ENCODE measurements around the gene METTL3.
A peak's percentile ranks its signal among the peaks of the same experiment; 100 is the strongest.
"Not testable (repeated sequence)": the region's sequence is repeated elsewhere in the genome, so short reads cannot be mapped to it uniquely, and the experiment has no call there.

Gene METTL3

DNA sequence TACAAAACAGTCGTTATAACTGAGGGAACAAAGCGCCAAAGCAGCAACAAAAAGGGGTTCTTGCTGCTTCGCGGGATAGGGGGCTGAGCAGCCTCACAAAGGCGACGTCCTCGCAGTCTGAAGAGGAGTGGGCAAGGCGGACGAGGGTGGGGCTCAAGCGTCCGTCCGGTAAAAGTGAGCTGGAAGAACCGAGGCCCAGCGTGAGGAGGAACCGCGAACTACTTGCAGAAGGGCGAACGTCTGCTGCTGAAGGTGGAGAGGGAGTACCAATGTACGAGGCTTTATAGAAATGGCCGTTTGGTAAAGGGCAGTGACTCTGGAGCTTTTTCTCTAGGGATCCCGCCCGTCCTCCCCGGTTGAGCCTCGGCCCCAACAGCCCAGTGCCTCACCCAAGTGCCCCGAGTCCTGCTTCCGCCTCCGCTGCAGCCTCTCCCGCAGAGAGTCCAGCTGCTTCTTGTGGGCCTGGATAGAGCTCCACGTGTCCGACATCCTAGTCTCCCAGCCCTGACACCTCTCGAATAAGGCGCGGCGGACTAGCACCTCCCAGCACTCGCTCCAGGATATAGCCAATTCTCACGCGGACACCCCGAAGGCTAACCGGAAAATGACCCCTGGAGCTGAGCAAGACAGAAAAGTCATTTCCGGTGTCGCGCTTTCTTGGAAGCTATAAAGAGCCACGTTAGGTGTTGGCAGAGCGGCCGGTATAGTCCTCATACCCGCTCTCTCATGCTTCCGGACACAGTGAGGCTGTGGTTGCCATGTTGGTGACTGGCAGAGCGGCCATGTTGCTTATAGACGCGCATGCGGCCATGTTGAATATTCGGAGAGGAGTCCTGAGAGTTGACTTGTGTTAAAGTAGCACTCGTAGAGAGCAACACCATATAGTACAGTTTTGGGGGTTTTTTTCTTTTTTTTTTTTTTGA lies at the start of gene METTL3:
TSS of gene METTL3 (minus strand) at position 606 of the 923 bp plus-strand sequence. CDS start at position 489, 117 bp downstream.
- peak; percentile 94 for DNase-seq

- no peak for DNase-seq
Observed at GRCh38 chr14:21558703-21559170, 47.6 kb upstream of the METTL3 start.

DNA sequence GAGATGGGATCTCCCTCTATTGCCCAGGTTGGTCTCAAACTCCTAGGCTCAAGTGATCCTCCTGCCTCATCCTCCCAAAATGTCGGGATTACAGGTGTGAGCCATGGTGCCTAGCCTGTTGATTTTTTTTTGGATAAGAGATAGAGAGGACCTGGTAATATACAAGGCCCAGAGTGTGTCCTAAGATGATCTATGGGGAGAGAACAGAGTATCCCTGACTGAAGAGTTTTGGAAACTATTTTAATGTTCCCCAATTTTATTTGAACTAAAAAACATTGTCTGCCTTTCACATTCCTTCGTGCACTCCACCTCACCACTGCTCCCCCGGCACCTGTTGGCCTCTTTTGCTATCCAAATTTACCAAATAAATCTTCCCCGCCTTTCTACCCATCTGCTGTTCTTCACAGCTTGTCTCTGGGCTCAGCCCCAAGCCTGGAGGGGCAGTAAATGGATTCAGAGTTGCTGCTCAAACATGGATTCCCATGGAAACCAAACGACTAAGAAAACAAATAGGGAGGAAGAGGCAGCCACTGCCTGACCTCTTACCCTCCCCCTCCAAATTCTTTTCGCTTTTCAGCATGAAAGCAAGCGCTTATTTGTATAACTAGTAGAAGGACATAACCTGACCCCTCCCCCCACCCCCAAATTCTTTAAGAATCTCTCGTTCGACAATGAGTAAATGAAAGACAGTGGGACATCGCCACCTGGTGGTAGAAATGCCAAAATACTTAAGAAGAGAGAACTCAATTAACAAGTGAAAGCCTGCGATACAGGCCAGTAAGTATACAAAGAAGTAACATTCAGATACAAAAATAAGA lies 46.2 kb upstream of the METTL3 start:
- peak; percentile 85 for DNase-seq

GRCh38 chr14:21556378-21557083 lies 45.4 kb upstream of the METTL3 start:
- no peak for DNase-seq

DNA sequence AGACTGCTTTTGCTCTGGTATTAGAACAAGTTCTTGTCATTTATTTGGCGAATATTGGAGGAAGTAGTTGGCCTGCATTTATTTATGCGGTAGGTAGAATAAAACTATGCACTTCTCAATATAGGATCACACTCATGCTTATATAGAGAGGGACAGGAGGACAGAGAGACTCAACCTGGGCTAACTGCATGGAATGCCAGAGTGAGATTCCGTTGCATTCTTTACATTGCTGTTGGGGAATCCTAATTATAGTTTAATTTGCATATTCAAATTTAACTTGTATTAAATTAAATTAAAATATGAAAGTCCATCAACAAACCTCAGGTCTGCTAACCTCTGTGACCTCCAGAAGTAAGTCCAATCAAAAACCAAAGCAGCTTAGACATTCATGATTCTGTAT lies 42.1 kb upstream of the METTL3 start:
- no peak for DNase-seq

DNA sequence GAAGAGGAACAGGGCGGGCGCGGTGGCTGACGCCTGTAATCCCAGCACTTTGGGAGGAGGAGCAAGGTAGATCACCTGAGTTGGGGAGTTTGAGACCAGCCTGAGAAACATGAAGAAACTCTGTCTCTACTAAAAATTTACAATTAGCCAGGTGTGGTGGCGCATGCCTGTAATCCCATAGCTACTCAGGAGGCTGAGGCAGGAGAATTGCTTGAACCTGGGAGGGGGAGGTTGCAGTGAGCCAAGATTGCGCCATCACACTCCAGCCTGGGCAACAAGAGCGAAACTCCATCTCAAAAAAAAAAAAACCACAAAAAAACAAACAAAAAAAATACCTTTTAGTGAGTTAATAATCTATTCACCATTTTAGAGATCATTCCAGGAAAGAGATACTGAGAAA lies 33.4 kb upstream of the METTL3 start:
- DNase-seq, result not testable (repeated sequence)

DNA sequence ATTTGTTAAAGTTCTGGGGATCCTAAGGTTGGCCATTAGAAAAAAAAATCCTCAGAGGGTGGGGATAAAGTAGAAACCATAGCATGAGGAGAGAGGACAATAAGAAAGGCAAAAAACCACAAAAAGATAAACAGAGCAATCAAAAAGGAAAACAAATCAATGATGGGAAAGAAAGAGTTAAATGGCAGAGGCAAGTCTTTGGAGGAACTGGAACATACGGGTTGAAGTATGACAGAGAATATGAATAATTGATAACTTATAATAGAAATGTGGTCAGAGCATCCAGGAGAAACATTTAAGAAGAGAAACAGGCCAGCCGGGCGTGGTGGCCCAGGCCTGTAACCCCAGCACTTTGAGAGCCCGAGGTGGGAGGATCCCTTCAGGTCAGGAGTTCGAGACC lies 32.8 kb upstream of the METTL3 start:
- DNase-seq, result no peak

DNA sequence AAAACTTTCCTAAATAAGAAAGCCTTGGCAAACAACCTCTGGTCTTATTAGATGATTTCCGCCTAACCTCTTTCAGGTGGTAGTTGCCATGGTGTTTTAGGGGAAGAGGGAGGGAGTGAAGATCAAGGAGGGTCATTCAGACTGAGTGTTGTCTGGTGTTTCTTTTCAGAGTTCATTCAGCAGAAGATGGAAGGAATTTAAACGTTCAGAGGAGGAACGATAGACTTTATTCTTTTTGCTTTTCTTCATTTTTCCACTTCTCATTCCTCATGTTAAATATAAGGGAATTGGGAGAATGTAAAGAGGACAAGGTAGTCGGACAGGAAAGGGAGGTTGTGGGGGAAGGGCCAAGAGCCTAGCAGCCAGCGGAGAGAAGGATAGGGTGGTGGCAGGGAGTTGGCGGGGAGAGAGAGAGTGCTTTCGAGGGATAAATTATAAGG lies 32.4 kb upstream of the METTL3 start:
- no peak for DNase-seq

DNA sequence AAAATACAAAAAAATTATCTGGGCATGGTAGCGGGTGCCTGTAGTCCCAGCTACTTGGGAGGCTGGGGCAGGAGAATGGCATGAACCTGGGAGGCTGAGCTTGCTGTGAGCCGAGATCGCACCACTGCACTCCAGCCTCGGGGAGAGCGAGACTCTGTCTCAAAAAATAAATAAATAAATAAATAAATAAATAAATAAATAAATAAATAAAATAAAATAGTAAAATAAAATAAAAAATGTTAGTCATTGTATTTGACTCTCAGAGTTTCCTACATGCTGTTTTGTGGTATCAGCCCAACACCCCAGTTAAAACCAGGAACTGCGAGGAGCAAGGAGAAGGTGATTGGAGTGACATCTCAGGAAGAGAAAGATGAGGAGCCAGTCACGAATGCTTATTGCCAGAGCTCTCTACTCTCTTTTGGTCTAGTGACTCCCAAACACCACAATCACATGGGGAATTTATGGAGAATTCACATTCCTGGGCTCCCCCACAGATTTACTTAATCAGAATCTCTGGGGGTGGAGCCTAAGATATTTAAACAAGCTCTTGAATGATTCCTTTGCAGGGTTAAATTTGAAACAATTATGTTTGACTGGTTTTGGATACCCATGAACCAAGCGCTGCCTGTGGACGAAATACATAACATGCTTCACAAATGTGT lies 30.4 kb upstream of the METTL3 start:
- DNase-seq, result no peak

DNA sequence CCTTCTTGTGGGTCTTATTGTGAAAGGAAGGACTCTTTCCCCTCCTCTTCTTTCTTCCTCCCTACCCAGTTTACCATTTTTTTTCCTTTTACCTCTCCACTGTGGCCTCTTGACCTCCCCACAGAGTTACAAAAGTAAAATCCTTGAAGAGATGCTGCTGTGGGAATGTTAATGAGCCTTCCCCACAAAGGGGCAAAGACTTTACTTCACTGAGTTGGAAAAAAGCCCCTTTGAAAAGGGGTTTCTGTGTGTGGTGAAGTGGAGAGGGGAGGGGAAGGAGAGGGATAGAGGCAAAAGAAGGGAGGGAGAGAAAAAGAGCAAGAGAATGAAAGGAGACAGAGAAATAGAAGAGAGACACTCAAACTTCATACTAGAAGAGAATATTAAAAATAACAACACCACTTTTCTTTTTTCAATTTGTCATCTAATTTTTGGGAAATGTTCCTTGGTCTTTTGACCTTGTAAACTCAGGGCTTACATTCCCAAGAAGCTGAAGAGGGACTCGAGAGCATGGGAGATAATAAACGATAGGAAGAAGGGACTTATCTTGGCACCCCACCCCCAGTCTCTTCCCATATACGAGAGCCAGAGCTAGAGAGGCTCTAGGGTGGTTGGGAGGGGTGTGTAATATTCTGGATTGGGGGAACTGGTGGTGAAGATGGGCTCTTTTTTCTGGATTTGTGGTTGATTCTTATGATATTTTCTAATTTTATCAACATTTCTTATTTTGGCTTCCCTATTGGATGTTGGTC lies 28.2 kb upstream of the METTL3 start:
- DNase-seq, result no peak

GRCh38 chr14:21537090-21537424 lies 25.9 kb upstream of the METTL3 start:
- DNase-seq, result no peak

- DNase-seq, result no peak
Observed at GRCh38 chr14:21536418-21537089, 25.4 kb upstream of the METTL3 start.

GRCh38 chr14:21535545-21536417 lies 24.6 kb upstream of the METTL3 start:
- no peak for DNase-seq

DNA sequence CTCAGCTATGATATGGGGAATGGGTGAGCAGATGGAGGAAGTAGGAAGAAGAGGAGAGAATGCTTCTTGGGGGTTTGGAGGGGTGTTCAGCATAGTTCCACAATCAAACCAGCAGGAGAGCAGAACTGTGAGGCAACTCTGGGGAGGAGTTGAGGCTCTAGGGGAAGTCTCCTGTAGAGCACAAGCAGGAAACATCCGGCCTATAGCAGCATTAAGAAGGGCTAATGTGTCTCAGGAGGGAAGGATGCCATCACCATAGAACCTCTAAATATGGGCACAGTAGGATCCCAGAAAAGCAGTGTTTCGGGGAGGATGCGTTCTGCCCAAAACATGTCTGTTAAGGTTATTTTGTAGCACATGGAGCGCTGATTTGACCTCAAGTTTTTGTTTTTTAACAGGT lies 23.4 kb upstream of the METTL3 start:
- no peak for DNase-seq

GRCh38 chr14:21533294-21533693 lies 22.2 kb upstream of the METTL3 start:
- no peak for DNase-seq

GRCh38 chr14:21529515-21529914 lies 18.4 kb upstream of the METTL3 start:
- DNase-seq, result no peak

- no peak for DNase-seq
Observed at GRCh38 chr14:21528381-21529348, 17.5 kb upstream of the METTL3 start.

DNA sequence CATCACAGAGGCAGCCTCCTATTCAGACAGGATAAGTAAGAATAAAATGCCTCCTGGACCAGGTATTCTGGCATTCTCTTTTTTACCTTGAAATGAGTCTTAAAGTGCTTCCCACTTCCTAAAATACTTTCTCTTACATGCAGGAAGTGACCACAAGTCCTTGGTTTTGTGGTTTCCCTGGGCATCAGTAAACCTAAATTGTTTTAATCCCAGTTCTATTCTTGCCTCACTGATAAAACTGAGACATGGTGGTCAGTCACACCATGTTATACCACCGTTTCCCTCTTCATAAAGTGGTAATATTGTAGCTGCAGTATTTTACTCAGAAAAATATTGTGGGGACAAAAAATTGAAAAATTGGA lies 16.2 kb upstream of the METTL3 start:
- DNase-seq, result no peak
